ENCODE results near the gene SUV39H1.

- no peak for TF ChIP-seq POLR2AphosphoS5 (IDR thresholded peaks at IDR 0.05; ENCODE audit: borderline replicate concordance, low read depth, low read length)
- TF ChIP-seq EZH2 (IDR thresholded peaks at IDR 0.05) = no peak
Observed at GRCh38 chrX:48698306-48698705, 1.8 kb downstream of the SUV39H1 start.
